Spinal cord (tissue), 10 donors: ENCODE measurements around the gene LCA5. TPM values are rescaled to one million over a fixed set of nuclear protein-coding genes. Genes with fewer than 3 reads are reported as not detected.

Experiments used
- DNase-seq, 6 donors: peaks; one replicate each; pipeline versions ENCODE4 v3.0.0 to v3.0.0-alpha.2; 2013 to 2015; ENCODE audit warnings: low spot score in 6 of 6, low read depth in 4 of 6
- H3K27ac ChIP-seq: one replicate; pipeline ENCODE4 v1.5.1; 2013; ENCODE audit warnings: low read depth, low read length, control low read depth
- H3K27me3 ChIP-seq: one replicate; pipeline ENCODE4 v1.6.1; 2013; ENCODE audit warnings: low read length; ENCODE audit not compliant: control insufficient read depth, insufficient read depth
- H3K36me3 ChIP-seq: one replicate; pipeline ENCODE4 v1.6.1; 2013; ENCODE audit warnings: low read length; ENCODE audit not compliant: control insufficient read depth, insufficient read depth
- H3K4me1 ChIP-seq: one replicate; pipeline ENCODE4 v1.6.1; 2013; ENCODE audit warnings: low read length; ENCODE audit not compliant: control insufficient read depth, insufficient read depth
- H3K4me3 ChIP-seq: one replicate; pipeline ENCODE4 v1.5.1; 2013; ENCODE audit warnings: low read depth, low read length, control low read depth
- H3K9me3 ChIP-seq: one replicate; pipeline ENCODE4 v1.6.1; 2013; ENCODE audit warnings: low read length; ENCODE audit not compliant: control insufficient read depth, insufficient read depth
- WGBS: methylation state at CpG from one replicate; pipeline ENCODE4 v1.1.5; 2013; ENCODE audit warnings: missing lambda C conversion rate; ENCODE audit not compliant: insufficient coverage; 5-methylcytosine and 5-hydroxymethylcytosine counted together
- polyA plus RNA-seq, 2 donors: library from polyadenylated mRNA; unstranded; fragments of 120-200 nt; gene quantifications; one replicate each; pipeline ENCODE4 v1.2.1, GENCODE V29; 2013; ENCODE audit not compliant: insufficient read length in 2 of 2
- total RNA-seq, 2 donors: library from RNA; depleted of rRNA in 1 of 2; stranded (reverse); fragments of 120-200 nt in 1 of 2; fragments of >200 nt in 1 of 2; gene quantifications; one replicate each; pipeline versions ENCODE4 v1.2.3 to v1.2.4, GENCODE V29; 2013 to 2014
- donor health status: healthy.

The LCA5 gene
- total and polyA plus RNA-seq, 4 donors = 6.7 to 14.7 (median 12.1) TPM

GRCh38 chr6:79494841-79495240, 42.4 kb downstream of the LCA5 start:
- Histone ChIP-seq H3K36me3 (no peaks in the 10 kb centered on the region), H3K9me3 (no peaks in the 10 kb centered on the region), H3K4me3 (no peak overlapping the region), H3K27ac (no peak overlapping the region), H3K4me1 (no peaks in the 10 kb centered on the region), H3K27me3 (no peaks in the 10 kb centered on the region)
- no peak for DNase-seq
- whole genome bisulfite sequencing = 44% methylated on average over 4 of the region's 5 CpGs

- Histone ChIP-seq H3K9me3 (no peaks in the 10 kb centered on the region), H3K36me3 (no peaks in the 10 kb centered on the region), H3K27ac (no peak overlapping the region), H3K4me1 (no peaks in the 10 kb centered on the region), H3K27me3 (no peaks in the 10 kb centered on the region), H3K4me3 (no peak overlapping the region)
- DNase-seq = no peak
Observed at GRCh38 chr6:79470728-79471127, 66.5 kb downstream of the LCA5 start.

DNA sequence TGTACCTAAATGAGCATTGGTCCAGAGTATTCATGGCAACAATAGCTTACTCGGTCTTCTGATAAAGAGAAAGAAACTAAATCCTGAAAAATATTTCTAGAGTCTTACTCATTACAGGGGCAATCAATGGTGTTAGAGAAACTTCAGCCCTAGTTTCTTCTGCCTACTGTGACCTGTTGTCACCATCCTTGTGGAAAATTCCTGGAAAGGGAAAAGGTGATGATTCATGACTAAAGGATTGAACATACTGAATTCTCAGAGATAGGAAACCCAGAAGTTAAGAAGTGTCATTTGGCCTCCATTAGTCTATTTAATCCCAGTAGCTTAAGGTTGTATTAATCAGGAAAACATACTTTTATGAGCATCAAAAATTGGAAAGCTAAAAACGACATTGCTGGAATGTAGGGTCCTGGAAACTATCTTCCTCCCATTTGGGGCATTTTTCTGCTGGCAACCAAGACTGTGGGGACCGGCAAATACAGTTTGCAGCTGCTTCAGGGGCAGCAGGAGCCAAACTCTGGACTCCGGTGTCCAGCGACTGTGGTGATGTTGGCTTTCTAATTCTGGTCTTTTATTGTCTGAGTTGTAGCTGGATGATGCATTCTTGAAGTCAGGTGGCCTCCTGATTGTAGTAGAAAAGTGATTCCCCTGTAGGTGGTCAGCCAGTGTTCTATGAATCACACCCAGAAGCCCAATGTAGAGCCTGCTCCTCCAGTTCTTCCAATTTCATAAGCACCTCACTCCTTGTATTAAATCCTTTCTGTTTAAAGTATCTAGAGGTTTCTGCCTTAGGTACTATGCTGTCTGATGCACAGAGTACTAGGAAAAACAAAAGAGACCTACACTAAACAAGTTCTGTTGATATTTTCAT, 67.6 kb downstream of the LCA5 start:
- Histone ChIP-seq H3K4me3 (no peak overlapping the region), H3K27me3 (no peaks in the 10 kb centered on the region), H3K4me1 (no peaks in the 10 kb centered on the region), H3K27ac (no peak overlapping the region), H3K9me3 (no peaks in the 10 kb centered on the region), H3K36me3 (no peaks in the 10 kb centered on the region)
- DNase-seq = no peak
- WGBS = 75% methylated on average over 4 of the region's 5 CpGs

GRCh38 chr6:79468587-79468986, 68.6 kb downstream of the LCA5 start:
- WGBS = 96% methylated on average over 5 of the region's 8 CpGs
- Histone ChIP-seq H3K36me3 (no peaks in the 10 kb centered on the region), H3K9me3 (no peaks in the 10 kb centered on the region), H3K4me1 (no peaks in the 10 kb centered on the region), H3K27ac (no peak overlapping the region), H3K4me3 (no peak overlapping the region), H3K27me3 (no peaks in the 10 kb centered on the region)
- DNase-seq = no peak

DNA sequence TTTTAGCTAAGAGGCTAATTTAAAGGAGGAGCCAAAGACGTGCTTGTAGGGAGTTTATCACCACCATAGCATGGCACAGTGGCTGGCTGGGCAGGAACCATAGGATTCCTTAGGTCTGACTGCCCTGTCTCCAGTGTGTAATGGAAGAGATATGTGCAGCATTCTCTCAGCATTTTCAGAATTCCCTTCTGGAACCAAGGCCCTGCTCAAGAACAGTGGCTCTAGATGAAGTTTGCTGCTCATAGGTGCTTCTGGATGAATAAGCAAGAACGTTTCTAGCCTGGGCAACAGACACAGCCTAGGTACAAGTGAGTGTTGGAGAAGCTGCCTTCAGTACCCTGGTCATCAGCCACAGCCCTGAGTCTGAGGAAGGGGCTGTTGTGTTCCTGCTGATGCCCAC, 69.1 kb downstream of the LCA5 start:
- no peaks in the 10 kb centered on the region for H3K27me3 ChIP-seq
- no peaks in the 10 kb centered on the region for H3K4me1 ChIP-seq
- H3K4me3 ChIP-seq = no peak overlapping the region
- DNase-seq = no peak
- no peaks in the 10 kb centered on the region for H3K36me3 ChIP-seq
- no peak overlapping the region for H3K27ac ChIP-seq
- WGBS = 75% methylated on average over 1 of the region's 2 CpGs
- no peaks in the 10 kb centered on the region for H3K9me3 ChIP-seq

DNA sequence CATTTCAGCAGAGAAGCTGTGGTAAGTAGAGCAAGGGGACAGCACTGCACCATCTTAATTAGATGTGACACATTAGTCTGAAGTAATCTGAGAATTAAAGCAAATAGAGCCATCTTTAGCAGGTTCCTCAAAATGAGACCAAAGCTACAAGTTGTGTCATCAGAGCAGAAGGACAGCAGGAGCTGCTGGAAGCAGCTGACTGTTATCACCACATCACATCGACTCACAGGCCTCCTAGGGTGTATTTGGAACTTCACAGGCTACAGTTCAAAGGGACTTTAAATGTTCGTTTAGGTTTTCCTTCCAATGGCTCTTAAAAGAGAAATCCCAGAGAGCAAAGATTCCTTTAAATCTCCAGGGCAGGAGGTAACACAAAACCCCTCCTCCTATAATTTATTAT, 69.5 kb downstream of the LCA5 start:
- Histone ChIP-seq H3K36me3 (no peaks in the 10 kb centered on the region), H3K27ac (no peak overlapping the region), H3K4me1 (no peaks in the 10 kb centered on the region), H3K27me3 (no peaks in the 10 kb centered on the region), H3K4me3 (no peak overlapping the region), H3K9me3 (no peaks in the 10 kb centered on the region)
- peak in 1 of 6 donors; percentile 4 for DNase-seq
- 17% methylated on average over 1 of the region's 2 CpGs for WGBS

DNA sequence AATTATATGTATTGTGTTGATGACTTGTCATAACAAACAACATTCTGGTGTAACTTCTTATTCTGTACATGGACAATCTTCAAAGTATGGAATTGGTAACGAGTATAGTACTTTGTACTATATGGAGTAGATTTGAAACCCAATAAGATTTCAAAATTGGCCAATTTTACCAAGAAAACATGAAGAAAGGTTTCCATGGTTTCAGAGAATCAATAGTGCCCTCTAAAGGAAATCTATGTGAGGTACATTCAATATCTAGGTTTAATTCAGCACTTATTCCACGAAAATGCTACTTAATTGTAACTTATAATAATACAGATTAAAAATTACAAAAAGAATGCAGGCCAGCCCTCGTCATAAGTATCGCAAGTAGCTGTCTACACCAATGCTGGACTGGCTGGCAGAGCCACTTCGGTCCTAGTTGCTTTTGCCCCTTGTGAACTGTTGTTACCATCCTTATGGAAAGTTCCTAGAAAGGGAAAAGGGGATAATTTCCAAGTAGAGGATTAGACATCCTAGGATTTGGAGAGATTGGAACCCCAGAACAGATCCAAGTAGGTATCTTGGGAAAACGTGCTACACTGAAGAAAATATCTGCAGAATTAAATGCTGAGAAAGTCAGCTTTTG, 70.9 kb downstream of the LCA5 start:
- H3K36me3 ChIP-seq = no peaks in the 10 kb centered on the region
- H3K4me3 ChIP-seq = no peak overlapping the region
- 62% methylated on average over 2 of the region's 6 CpGs for WGBS
- no peaks in the 10 kb centered on the region for H3K4me1 ChIP-seq
- H3K27ac ChIP-seq = no peak overlapping the region
- no peaks in the 10 kb centered on the region for H3K27me3 ChIP-seq
- peak in 3 of 6 donors; percentile 11 to 68 (median 45) for DNase-seq
- H3K9me3 ChIP-seq = no peaks in the 10 kb centered on the region

GRCh38 chr6:79465381-79465780, 71.8 kb downstream of the LCA5 start:
- H3K9me3 ChIP-seq = no peaks in the 10 kb centered on the region
- WGBS = 90% methylated on average over 4 of the region's 4 CpGs
- no peak overlapping the region for H3K4me3 ChIP-seq
- no peaks in the 10 kb centered on the region for H3K27me3 ChIP-seq
- no peaks in the 10 kb centered on the region for H3K4me1 ChIP-seq
- no peak overlapping the region for H3K27ac ChIP-seq
- H3K36me3 ChIP-seq = no peaks in the 10 kb centered on the region
- no peak for DNase-seq

DNA sequence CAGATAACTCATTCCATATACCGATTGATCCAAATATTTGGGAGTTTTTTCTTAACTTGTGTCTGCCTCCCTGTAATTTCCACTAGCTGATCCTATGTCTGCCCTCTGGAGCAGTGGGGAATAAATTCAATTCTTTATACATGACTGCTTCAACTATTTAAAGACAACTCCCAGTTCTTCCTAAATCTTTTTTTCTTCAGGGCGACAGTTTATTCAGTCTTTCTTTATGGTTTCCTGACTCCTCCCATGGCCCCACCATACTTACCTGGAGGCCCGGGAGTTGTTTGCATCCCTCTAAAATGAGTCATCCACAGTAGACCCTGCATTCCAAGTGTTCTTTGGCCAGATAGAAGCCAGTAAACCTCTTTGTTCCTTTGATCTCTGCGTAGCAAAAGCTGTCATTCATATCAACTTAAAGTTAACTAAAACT, 73.6 kb downstream of the LCA5 start:
- DNase-seq = no peak
- Histone ChIP-seq H3K27ac (no peak overlapping the region), H3K4me1 (no peaks in the 10 kb centered on the region), H3K4me3 (no peak overlapping the region), H3K9me3 (no peaks in the 10 kb centered on the region), H3K36me3 (no peaks in the 10 kb centered on the region), H3K27me3 (no peaks in the 10 kb centered on the region)
- 64% methylated on average over 2 of the region's 4 CpGs for WGBS

DNA sequence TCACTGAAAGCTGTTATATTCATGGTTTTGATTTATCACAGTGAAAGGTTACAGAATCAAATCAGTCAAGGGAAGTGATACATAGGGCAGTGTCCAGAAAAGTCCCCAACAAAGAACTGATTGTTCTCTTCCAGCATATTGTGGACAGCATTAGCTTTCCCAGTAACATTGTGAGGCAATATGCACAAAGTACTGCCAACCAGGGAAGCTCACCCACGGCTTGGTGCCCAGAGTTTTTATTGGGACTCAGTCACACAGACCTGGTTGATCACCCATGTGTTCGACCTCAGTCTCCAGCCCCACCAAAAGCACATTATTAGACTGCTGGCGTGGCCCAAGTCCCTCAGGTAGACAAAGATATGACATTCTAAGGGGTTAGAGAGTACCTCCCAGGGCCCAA, 76.0 kb downstream of the LCA5 start:
- no peak overlapping the region for H3K4me3 ChIP-seq
- H3K27me3 ChIP-seq = no peaks in the 10 kb centered on the region
- no peaks in the 10 kb centered on the region for H3K36me3 ChIP-seq
- WGBS = 36% methylated on average over 1 of the region's 3 CpGs
- no peak overlapping the region for H3K27ac ChIP-seq
- H3K9me3 ChIP-seq = no peaks in the 10 kb centered on the region
- no peaks in the 10 kb centered on the region for H3K4me1 ChIP-seq
- DNase-seq = peak in 1 of 6 donors; percentile 17
